Measurements from ENCODE around the gene ANTXR1.
A peak's percentile ranks its signal among the peaks of the same experiment; 100 is the strongest.

The ANTXR1 gene

DNA sequence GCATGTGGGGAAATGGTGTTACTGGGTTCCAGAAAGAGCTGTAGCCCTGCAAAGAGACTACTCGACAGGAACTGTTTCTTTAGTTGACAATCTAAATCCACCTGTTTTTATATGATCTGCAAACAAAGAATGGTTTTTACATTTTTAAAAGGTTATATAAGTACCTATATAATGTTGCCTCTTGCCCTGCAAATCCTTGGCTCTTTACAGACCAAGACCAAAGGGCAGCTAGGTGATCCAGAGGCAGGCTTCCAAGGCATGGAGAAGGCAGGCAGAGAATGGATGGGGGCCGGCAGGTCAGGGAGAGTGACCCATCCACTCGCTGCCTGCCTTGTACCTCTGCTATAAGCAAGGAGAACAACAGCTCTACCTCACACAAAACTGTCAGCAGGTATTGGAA is 173.6 kb downstream of the ANTXR1 start:
- no peak for DNase-seq

GRCh38 chr2:69188182-69188900 is 175.4 kb downstream of the ANTXR1 start:
- peak; percentile 3 to 71 (median 63) for DNase-seq

DNA sequence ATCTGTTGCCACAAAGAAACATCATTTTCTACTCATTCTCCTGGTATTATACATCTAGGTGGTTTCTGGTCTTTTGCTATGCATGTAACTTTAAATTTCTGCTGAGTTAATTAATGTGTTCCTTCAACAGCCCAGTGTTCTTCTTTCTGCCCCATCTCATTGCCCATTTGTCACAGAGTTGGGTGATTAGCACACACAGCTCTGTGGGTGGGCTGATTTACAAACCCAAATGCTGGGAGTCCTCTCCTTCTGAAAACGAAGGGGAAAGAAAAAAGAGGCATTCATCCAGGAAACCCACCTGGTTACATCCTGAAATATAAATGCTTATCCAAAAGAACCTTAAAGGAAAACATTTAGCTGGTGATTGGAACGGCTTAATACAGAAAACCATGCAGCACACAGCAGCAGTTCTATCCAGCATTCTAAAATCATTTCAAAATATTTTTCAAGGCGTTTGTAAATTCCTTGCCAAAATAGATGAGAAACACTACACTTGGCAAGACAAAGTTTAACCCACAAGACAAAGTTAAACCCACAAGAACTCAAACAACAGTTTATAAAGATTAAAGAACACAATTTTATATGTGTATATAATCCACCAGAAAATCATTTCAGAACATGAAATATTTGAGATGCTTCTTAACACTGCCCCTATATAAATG is 177.9 kb downstream of the ANTXR1 start:
- no peak for DNase-seq

DNA sequence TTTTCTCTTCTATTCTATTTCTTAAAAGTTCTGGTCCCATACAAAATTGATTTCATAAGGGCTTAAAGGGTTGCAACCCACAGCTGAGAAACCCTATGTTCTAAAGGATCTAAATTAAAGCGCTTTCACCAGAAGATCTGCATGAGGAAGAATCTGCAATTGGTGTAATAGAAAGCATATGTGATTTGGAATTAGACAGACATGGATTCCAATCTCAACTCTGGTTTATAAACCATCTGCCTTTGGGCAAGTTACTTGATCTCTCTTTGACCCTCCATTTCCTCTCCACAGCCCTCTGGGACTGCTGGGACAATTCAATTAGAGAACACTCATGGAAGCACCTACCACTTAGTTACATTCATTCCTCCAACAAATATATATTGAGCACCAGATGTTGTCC is 178.7 kb downstream of the ANTXR1 start:
- DNase-seq: no peak

DNA sequence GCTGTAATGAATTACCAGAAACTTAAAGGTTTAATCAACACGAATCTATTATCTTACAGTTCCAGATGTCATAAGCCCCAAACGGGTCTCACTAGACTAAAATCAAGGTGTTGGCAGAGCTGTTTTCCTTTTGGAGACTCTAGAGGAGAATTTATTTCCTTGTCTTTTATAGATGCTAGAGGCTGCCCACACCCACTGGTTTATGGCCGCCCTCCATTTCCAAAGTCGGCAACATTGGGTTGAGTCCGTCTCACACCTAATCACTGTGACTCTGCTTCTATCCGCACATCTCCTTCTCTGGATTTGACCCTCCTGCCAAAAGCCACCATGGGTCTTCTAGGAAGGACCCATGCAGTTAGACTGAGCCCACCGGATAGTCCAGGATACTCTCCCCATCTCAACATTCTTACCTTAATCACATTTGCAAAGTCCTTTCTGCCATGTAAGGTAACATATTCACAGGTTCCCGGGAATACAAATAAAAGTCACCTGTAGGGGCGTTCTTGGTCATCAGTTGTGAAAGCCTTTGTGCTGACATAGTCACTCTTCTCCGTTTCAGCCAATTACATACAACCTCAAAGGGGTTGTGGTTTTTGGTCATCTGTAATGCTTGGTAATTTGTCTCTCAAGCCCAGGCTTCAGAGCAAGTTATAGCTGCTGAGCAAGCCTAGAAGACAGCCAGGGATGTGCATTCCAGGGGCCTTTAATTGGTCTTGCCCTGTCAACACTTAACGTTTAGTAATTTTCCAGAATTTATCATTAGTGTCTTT is 179.4 kb downstream of the ANTXR1 start:
- no peak for DNase-seq

GRCh38 chr2:69195706-69196105 is 182.7 kb downstream of the ANTXR1 start:
- no peak for DNase-seq

DNA sequence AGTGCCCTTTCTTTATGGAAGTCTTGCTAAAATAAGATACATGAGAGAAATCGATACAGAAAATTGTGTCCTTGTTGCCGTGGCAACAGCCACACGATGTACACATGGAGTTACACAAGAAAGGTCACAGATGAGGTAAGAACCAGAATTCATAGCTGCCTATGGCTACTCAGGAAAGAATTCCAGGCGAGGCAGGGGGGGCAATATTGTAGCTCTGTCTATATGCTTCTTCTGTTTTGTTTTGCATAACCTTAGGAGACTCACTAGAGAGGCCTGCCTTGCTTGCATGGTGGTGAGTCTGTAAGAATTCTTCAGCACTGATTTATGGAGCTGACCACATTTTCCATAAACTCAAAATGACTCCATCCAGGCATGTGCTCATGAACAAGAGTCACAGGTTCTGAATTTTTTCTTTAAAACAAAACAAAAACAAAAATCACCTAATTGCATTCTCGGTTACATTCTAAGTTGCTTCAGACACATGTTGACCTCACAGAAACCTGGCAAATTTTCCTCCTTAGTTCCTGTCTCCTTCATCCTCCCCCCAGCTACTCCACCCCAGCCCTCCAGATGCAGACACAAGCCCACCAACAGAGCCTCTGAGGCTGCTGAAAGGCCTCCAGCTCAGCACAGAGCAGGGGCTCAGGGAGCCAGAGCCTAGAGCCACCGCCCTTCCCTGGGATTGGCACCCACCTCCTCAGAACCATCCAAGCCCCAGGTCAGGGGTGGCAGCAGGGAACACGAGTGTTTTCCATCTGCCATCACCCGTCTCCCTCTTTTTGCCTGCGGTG is 183.5 kb downstream of the ANTXR1 start:
- peak in 2 of 3 experiments; percentile 5 to 41 for DNase-seq

GRCh38 chr2:69200107-69200520 is 187.1 kb downstream of the ANTXR1 start:
- no peak for DNase-seq

DNA sequence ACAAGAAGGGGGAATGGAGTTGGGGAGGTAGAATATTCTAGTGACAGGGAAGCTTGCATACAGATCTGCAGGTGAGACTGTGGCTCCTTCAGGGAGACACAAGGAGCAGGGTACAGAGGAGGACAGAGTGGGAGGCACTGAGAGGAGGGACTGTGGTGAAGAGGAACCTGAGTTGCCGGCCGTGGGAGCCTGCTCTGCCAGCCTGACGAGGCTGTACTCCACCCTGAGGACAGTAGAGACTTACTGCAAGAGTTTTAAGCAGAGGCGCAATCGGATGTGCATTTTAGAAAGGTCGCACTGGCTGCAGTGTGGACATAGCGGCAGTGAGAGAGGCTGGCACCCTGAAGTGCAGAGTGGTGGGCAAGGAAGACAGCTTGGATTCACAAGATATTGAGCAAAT is 188.3 kb downstream of the ANTXR1 start:
- no peak for DNase-seq

- no peak for DNase-seq
Observed at GRCh38 chr2:69202327-69202726, 189.3 kb downstream of the ANTXR1 start.

DNA sequence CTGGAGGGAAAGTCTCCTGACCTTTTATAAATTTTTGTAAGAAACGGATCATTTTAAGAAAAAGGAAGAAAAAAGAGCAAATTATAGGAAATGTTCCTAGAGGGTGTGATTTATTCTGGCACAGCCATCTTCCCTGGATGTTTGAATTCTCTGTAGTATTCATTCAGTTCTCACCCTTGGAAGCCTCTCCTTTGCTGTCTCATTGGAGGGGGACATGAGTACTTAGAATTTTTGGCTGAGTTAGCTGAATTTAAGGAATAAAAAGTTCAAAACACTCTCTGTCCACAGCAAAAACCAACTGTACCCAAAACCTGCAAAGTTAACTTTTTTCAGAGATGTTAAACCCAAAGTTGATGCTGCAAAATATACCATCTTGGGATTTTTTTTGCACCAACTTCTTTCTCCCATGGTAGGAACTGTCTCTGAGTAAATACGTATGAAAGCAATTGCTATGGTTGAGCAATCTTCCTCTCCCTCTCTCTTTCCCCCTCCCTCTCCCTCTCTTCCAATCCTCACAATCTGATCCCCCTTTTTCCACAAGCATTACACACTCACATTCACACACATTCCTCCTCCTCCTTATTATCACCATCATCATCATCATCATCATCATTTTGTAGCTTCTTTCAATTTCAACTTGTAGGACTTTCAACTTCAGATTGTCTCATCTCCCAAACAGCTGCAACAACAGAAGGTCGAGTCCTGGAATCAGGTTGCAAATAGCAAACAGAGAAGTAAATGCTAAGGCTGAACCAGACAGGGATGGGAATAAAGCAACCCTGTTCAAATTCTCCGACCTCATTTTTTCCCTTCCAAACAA is 190.4 kb downstream of the ANTXR1 start:
- no peak for DNase-seq

- no peak for DNase-seq
Observed at GRCh38 chr2:69204654-69205053, 191.7 kb downstream of the ANTXR1 start.

GRCh38 chr2:69205076-69205475 is 192.1 kb downstream of the ANTXR1 start:
- DNase-seq: no peak

- no peak for DNase-seq
Observed at GRCh38 chr2:69205491-69205890, 192.5 kb downstream of the ANTXR1 start.

GRCh38 chr2:69208023-69208595 is 195.1 kb downstream of the ANTXR1 start:
- DNase-seq: no peak

DNA sequence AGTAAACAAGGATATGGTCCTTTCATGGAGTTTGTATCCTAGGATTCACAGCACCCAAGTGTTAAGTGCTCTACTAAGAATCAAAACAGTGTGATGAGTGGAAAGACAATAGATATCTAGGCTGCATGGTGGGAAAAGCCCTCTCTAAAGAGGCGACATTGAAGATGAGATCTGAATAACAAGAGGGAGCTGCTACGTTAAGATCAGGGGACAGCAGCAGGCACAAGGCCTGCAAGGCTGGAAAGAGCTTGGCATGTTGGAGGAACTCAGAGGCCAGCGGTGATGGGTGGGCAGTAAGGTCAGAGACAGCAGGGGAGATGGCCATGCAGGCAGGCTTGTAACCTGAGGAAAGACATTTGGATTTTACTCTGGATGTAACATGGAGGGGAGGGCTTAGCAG is 196.5 kb downstream of the ANTXR1 start:
- DNase-seq: no peak

- no peak for DNase-seq
Observed at GRCh38 chr2:69210385-69210784, 197.4 kb downstream of the ANTXR1 start.

- no peak for DNase-seq
Observed at GRCh38 chr2:69211048-69211447, 198.1 kb downstream of the ANTXR1 start.

- no peak for DNase-seq
Observed at GRCh38 chr2:69211686-69212085, 198.7 kb downstream of the ANTXR1 start.

DNA sequence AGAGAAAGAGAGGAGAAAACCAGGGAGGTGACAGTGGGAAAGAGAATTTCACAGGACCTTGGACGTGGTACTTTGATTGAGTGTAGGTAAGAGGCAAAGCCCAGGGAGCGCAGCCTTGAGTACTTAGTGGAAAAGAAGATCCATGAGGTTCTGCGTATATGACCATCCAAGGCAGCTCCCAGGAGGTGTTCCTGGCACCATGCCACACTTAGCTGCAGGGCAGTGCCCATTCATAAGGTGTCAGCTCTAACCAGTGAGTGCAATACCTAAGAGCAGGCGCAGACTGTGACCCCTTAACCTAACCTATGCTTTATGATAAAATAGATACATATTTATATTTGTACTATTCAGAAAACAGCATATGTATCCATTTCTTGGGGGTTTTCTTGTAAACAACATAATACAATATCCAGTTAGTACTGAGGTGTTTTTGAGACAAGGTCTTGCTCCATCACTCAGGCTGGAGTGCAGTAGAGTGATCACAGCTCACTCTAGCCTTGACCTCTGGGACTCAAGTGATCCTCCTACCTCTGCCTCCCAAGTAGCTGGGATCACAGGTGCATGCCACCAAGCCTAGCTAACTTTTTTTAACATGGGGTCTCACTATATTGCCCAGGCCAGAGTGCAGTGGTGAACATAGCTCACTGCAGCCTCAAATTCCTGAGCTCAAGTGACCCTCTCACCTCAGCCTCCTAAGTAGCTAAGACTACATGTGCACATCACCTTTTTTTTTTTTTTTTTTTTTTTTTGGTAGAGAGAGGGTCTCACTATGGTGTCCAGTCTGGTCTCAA is 199.5 kb downstream of the ANTXR1 start:
- peak in 1 of 3 experiments; percentile 9 for DNase-seq

- DNase-seq: no peak
Observed at GRCh38 chr2:69213201-69213600, 200.2 kb downstream of the ANTXR1 start.

Measured in NCI-H1417 (cell line).